SH-SY5Y (cell line): ENCODE results near the gene NMT2.

Experiments
- GATA2 ChIP-seq: IDR thresholded peaks from 2 replicates; pipeline ENCODE4 v1.6.1; 2011; ENCODE audit warnings: mild to moderate bottlenecking, low read depth, low read length
- GATA3 ChIP-seq: IDR thresholded peaks from 2 replicates; pipeline ENCODE4 v1.6.1; 2011; ENCODE audit warnings: low read depth, mild to moderate bottlenecking, low read length, moderate library complexity

NMT2 gene

GRCh38 chr10:15189133-15189885, 20.8 kb upstream of the NMT2 start:
- TF ChIP-seq GATA2 (no peak), GATA3 (no peak)

- TF ChIP-seq GATA3 (no peak), GATA2 (no peak)
Observed at GRCh38 chr10:15188603-15189002, 20.1 kb upstream of the NMT2 start.

- TF ChIP-seq GATA2 (no peak), GATA3 (no peak)
Observed at GRCh38 chr10:15183689-15184481, 15.4 kb upstream of the NMT2 start.

GRCh38 chr10:15182540-15183207, 14.2 kb upstream of the NMT2 start:
- TF ChIP-seq GATA2 (no peak), GATA3 (no peak)

GRCh38 chr10:15181576-15182156, 13.2 kb upstream of the NMT2 start:
- TF ChIP-seq GATA3 (no peak), GATA2 (no peak)

GRCh38 chr10:15180736-15181135, 12.2 kb upstream of the NMT2 start:
- TF ChIP-seq GATA3 (no peak), GATA2 (no peak)

- no peak for TF ChIP-seq GATA3
- TF ChIP-seq GATA2, result no peak
Observed at GRCh38 chr10:15176269-15176668, 7.8 kb upstream of the NMT2 start.

- TF ChIP-seq GATA3 (no peak), GATA2 (no peak)
Observed at GRCh38 chr10:15175587-15175986, 7.1 kb upstream of the NMT2 start.

- TF ChIP-seq GATA2 (no peak), GATA3 (no peak)
Observed at GRCh38 chr10:15172306-15172840, 3.9 kb upstream of the NMT2 start.

- no peak for TF ChIP-seq GATA3
- TF ChIP-seq GATA2, result peak; percentile 56; the same call in 1 of the 2 replicates
Observed at GRCh38 chr10:15169555-15170401, 1.3 kb upstream of the NMT2 start.

GRCh38 chr10:15168786-15169554, 477 bp upstream of the NMT2 start:
- TF ChIP-seq GATA2, result no peak
- no peak for TF ChIP-seq GATA3

- TF ChIP-seq GATA3 (no peak), GATA2 (no peak)
Observed at GRCh38 chr10:15167411-15168290, 842 bp downstream of the NMT2 start.

GRCh38 chr10:15166325-15166724, 2.2 kb downstream of the NMT2 start:
- TF ChIP-seq GATA2 (no peak), GATA3 (no peak)
